22Rv1 (cell line): ENCODE results near the gene SLC27A3.
A peak's percentile ranks its signal among the peaks of the same experiment; 100 is the strongest.
"Not testable (repeated sequence)": the region's sequence is repeated elsewhere in the genome, so short reads cannot be mapped to it uniquely, and the experiment has no call there.

Experiments used
- H3K27ac ChIP-seq: fragments of 450-650 bp; 2 replicates; pipeline ENCODE4 v1.5.1; 2017
- CTCF ChIP-seq: fragments of 450-650 bp; IDR thresholded peaks from 2 replicates; pipeline ENCODE4 v1.5.1; 2017; ENCODE audit warnings: mild to moderate bottlenecking
- ZFX ChIP-seq: fragments of 450-650 bp; IDR thresholded peaks from 2 replicates; pipeline ENCODE4 v1.6.1; 2017; ENCODE audit warnings: antibody characterized with exemption, borderline replicate concordance

SLC27A3 gene

GRCh38 chr1:153763365-153764225 lies 11.6 kb upstream of the SLC27A3 start:
- TF ChIP-seq CTCF (no peak), ZFX (no peak)
- no peak overlapping the region for H3K27ac ChIP-seq

- TF ChIP-seq CTCF (no peak), ZFX (no peak)
- no peak overlapping the region for H3K27ac ChIP-seq
These were observed 10.9 kb upstream of the SLC27A3 start for GRCh38 chr1:153764310-153764709.

GRCh38 chr1:153766663-153767062 lies 8.5 kb upstream of the SLC27A3 start:
- not testable (repeated sequence) for H3K27ac ChIP-seq

GRCh38 chr1:153767519-153767918 lies 7.7 kb upstream of the SLC27A3 start:
- no peak for TF ChIP-seq ZFX
- no peak for TF ChIP-seq CTCF
- H3K27ac ChIP-seq = peak overlapping the region; percentile 37

- H3K27ac ChIP-seq = peak overlapping the region; percentile 37
- no peak for TF ChIP-seq ZFX
- no peak for TF ChIP-seq CTCF
These were observed 6.7 kb upstream of the SLC27A3 start for GRCh38 chr1:153768316-153769181.

- peak overlapping the region; percentile 37 for H3K27ac ChIP-seq
- no peak for TF ChIP-seq ZFX
- no peak for TF ChIP-seq CTCF
These were observed 6.0 kb upstream of the SLC27A3 start for GRCh38 chr1:153769221-153769620.

GRCh38 chr1:153770797-153771196 lies 4.4 kb upstream of the SLC27A3 start:
- TF ChIP-seq CTCF = no peak
- no peak for TF ChIP-seq ZFX
- no peak overlapping the region for H3K27ac ChIP-seq
